ENCODE measurements around the gene FOXN1.

FOXN1 gene

GRCh38 chr17:28549236-28550132, 43.3 kb downstream of the FOXN1 start:
- peak; percentile 60 for DNase-seq

DNA sequence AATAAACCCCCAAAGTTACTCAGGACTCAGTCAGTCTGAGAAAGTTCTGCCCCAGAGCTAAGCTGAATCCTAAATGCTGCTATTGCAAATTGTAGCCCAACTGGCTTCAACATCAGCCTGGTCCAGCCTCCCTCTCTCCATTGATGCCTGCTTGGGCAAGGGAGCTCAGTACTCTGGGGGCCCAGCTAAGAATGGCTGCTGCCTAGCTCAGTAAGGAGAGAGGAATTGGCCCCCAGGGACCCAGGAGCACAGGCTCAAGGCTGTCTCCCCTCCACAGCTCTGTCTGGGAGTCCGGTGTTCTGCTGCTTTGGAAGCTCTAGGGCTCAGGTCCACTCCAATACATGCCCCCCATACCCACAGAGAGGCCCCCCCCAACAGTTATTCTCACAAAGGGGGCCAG, 44.7 kb downstream of the FOXN1 start:
- DNase-seq, result no peak

DNA sequence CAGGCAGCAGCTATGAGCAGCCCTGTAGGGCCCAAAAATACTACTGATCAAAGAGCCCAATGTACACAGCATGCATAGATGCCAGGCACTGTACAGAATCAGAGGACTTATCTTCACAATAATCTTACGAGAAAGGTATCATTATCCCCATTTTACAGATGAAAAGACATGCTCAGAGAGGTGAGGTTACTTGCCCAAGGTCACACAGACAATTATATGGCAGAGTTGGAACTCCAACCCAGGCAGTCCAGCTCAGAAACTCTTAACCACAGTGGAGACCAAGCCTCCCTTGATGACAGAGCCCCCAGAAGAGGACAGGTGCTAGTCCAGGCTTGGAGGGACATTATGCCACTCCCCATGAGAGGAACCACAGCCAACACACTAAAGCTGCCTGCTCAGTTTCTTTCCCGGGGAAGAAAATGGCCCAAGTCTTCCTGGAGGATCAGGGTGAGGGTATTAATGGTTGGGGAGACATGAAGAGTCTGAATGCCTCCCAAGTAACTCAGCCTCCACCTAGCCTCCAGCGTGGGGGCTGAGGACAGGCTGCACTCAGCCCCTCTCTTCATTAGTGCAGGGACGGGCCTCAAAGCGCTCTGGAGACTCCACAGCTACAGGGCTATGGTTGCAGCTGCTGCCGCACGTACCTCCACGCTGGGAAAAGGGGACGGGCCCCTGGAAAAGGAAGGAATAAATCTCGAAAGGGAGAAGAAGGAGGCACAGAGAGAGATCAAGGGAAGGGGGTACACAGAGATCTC, 45.5 kb downstream of the FOXN1 start:
- DNase-seq, result no peak

DNA sequence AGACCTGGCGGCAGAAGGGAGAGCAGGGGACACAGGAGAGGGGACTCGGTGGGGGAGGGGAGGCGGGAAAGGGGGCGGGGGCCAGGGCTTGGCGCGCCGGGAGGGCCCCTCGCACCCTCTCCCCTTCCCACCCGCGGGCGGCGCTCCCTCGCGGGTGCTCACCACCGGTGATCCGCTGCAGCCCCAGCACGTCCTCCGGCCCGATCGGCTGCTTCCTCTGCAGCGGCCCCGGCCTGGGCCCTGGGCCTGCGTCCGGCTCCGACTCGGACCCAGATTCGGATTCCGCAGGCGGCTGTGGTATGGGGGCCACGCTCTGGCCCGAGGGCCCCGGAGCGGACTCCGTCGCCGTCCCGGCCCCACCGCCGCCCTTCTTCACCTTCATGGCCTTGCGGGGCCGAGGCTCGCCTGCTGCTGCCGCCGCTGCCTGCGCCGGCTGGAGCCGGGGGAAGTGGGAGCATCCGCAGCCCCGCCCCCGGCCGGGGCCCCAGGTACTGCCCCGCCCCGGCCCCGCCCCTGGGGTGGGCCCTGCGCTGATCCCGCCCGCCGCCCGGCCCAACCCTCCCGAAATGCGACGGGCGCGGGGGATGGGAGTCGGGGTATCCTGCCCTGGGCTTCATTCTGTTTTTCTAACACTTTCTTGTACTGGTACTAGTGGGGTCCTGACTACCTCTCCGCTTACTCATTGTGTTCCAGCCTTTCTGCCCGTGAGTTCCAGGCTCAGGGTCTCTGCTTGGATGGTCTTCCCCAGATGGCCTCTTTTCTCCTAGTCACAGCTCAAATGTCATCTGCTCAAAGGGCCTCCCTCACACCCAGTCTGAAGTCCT, 46.2 kb downstream of the FOXN1 start, which contains the start of gene UNC119:
TSS of gene UNC119 (minus strand) at position 449 of the 824 bp plus-strand sequence. CDS start at position 382, 67 bp downstream.
- DNase-seq, result peak; percentile 85

GRCh38 chr17:28553000-28553505, 46.9 kb downstream of the FOXN1 start:
- no peak for DNase-seq

- DNase-seq, result no peak
Measured at GRCh38 chr17:28554565-28554964, 48.4 kb downstream of the FOXN1 start.

DNA sequence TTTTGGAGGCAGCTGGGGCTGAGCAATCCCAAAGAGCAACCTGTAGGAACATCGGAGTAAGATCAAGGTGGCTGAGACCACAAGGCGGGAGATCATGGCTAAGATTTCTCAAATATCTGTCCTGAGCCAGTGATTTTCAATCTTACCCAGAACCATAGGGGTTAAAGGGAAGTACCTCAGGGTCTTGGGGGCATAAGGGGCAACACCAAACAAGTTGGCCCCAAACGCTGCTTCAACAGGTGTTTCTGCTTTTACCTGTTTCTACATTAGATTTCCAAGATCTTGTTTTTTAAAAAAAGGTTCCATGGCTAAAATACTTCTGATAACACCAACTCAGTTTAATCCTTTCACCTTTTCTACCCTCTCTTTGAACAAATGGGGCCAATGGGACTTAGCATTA, 48.9 kb downstream of the FOXN1 start:
- DNase-seq, result no peak

GRCh38 chr17:28563475-28563874, 57.3 kb downstream of the FOXN1 start:
- DNase-seq, result no peak

DNA sequence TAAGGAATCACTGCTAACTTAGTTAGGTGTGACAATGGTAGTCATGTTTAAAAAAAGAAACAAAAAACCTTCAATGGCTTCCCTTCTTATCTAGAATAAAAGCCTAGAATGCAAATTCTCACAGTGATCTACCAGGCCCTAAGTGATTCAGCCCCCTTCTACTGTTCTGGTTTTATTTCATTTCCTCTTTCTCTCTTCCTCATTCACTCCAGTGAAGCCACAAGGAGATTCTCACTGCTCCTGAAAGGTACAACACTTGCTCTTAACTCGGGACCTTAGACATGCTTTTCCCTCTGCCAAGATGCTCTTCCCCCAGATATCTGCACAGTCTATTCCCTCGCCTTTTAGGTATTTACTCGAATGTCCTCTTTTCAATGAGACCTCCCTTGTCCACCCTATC, 61.5 kb downstream of the FOXN1 start:
- no peak for DNase-seq

- DNase-seq, result no peak
Measured at GRCh38 chr17:28569446-28569845, 63.3 kb downstream of the FOXN1 start.

DNA sequence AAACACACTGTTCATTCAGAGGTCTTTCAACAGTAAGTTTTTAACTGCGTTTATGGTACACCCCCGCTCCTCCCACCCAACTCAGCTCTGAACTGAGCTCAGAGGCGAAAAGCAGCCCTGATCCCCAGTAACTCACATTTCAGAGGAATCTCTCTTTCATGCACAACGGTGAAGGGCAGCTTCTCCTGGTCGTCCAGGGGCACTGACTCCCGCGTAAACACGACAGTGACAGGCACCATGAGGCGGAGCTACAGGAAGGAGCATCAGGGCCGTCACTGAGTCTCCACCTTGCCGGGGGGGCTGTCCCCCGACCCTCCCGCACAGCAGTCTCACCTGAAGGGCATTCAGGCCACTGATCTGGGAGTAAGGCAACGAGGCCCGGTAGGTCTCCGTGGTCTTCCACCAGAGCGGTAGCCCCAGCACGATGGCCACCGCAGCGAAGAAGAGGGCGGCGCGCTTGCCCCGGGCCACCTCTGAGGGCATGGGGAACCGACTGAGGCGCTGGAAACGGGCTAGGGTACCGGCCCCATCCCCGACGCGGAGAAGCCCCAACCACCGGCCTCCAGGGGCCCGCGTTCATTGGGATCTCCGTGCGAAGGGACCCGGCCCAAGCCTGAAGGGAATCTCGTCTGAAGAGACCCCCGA, 64.7 kb downstream of the FOXN1 start:
- DNase-seq, result peak; percentile 60

- DNase-seq, result peak; percentile 89
Measured at GRCh38 chr17:28571361-28572122, 65.4 kb downstream of the FOXN1 start, which contains the start of gene PIGS. Gene PIGS (minus strand): TSS chr17:28571524. CDS start chr17:28571496, 28 bp downstream.

DNA sequence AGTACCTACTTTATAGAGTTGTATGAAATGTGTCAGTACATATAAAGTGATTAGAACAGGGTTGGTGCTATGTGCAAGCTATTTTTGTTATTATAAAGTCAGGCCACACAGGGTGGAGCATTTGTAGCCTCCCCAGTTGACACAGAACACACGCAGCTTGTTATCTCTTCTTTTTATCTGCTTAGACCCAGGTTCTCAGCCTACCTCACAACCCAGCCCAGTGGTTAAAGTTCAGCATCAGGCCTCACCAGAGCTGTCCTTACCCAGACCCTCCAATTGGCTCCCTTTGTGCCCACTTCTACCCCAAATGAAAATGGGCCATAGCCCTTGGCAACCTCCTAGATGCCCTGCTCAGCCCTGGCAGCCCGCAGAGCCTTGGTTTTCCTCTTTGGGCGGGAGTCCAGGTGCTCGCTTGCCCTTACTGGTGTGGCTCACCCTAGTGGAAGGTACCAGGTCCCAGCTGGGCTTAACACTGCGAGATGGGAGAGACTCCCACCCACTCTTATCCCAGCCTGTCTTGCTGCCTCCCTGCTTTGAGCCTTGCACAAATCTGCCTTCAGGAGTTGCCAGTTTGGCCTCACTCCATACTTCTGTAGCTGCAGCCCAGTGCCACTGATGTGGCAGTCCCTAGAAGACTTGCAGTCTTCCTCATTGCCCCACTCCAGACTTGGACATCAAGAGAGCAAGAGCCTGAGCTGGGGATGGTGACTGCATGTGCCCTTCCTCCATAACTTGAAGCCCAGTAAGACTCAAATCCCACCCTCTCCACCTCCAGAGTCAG, 66.3 kb downstream of the FOXN1 start:
- DNase-seq, result no peak

DNA sequence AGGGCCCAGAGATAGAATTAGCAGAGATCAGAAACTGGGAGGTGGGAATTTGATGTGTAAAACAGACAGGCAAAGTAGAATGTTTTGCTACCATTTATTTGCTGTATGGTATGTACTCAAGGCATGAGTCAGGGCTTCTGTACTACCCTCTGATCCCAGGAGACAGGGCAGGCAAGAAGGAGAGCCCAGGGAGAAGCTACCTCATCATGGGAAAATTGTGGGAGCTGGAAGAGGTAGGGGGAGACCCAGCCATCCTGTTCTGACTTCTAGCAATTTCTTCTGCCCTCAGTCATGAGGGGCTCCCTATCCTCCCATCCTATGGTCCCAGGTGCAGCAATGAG, 66.9 kb downstream of the FOXN1 start:
- no peak for DNase-seq

GRCh38 chr17:28573521-28573920, 67.4 kb downstream of the FOXN1 start:
- no peak for DNase-seq

DNA sequence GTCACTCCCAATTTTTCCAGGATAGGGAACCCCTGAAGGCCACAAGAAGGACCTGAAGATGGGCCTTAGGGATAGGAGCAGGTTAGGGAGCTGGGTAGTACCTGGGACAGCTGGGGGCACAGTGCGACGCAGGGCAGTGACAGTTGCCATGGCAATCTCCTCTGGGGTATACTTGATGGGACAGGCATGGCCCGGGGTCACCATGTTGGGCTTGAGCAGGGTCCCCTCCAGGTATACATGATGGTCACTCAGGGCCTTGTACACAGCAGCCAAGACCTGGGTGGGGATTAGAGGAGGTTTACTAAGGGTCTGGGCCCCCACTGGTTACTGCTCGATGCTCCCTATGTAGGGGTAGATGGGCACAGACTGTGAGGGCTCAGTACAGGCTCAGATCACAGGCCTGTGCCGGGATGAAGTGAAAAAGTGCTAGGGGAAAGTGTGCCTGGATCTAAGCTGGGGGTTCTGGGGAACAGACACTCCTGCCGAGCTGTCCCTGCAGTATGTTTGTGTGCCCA, 67.9 kb downstream of the FOXN1 start:
- no peak for DNase-seq

GRCh38 chr17:28574526-28574925, 68.4 kb downstream of the FOXN1 start:
- peak; percentile 29 for DNase-seq

GRCh38 chr17:28575126-28575795, 69.1 kb downstream of the FOXN1 start:
- no peak for DNase-seq

DNA sequence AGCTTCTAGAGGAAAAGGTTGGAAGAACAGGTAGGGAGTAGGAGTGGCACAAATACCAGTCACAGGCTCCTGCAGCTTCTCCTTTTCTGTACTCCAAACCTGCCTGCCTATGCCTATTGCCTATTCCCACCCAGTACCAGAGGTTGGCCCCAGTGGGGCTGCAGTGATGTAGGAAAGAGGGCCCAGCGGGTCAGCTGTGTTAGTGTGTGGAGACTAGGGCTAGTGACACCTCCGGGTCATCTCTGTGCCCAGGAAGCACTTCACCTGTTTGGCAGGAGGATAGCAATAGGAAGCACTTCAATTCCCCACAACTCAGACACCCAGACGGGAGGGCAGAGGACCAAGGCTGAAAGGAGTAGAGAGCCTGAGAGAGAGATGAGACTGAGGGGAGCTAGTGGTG, 69.9 kb downstream of the FOXN1 start:
- peak; percentile 25 for DNase-seq

All from activated T-cell treated with anti-CD3 and anti-CD28 coated beads, Interleukin-2, amount 50 U/mL, for 1 hour (primary cell).